HG02885 (cell line): ENCODE results near the gene ZNF654.
"Not testable (repeated sequence)": the region's sequence is repeated elsewhere in the genome, so short reads cannot be mapped to it uniquely, and the experiment has no call there.

ENCODE experiments used
- ATAC-seq: cut with Tn5 transposase; IDR thresholded peaks from one replicate; pipeline ENCODE4 v1.9.1; 2021; ENCODE audit warnings: mild to moderate bottlenecking; ENCODE audit not compliant: unreplicated experiment, poor library complexity

The ZNF654 gene

GRCh38 chr3:88059380-88060170 is 520 bp downstream of the ZNF654 start:
- no peak for ATAC-seq

GRCh38 chr3:88061746-88062145 is 2.7 kb downstream of the ZNF654 start:
- ATAC-seq, result no peak

- ATAC-seq, result no peak
Observed at GRCh38 chr3:88075072-88075471, 16.0 kb downstream of the ZNF654 start.

GRCh38 chr3:88075497-88075896 is 16.4 kb downstream of the ZNF654 start:
- ATAC-seq, result no peak

- ATAC-seq, result no peak
Observed at GRCh38 chr3:88076712-88077111, 17.7 kb downstream of the ZNF654 start.

- no peak for ATAC-seq
Observed at GRCh38 chr3:88078932-88079331, 19.9 kb downstream of the ZNF654 start.

- ATAC-seq, result no peak
Observed at GRCh38 chr3:88082854-88083253, 23.8 kb downstream of the ZNF654 start.

- no peak for ATAC-seq
Observed at GRCh38 chr3:88084097-88084501, 25.0 kb downstream of the ZNF654 start.

- ATAC-seq, result no peak
Observed at GRCh38 chr3:88090681-88091080, 31.6 kb downstream of the ZNF654 start.

- no peak for ATAC-seq
Observed at GRCh38 chr3:88092270-88092669, 33.2 kb downstream of the ZNF654 start.

- ATAC-seq, result no peak
Observed at GRCh38 chr3:88093266-88093665, 34.2 kb downstream of the ZNF654 start.

- ATAC-seq, result peak; percentile 90
Observed at GRCh38 chr3:88101142-88101541, 42.1 kb downstream of the ZNF654 start.

GRCh38 chr3:88105325-88105724 is 46.3 kb downstream of the ZNF654 start:
- ATAC-seq, result no peak

- ATAC-seq, result no peak
Observed at GRCh38 chr3:88112289-88112688, 53.2 kb downstream of the ZNF654 start.

- peak; percentile 95 for ATAC-seq
Observed at GRCh38 chr3:88113311-88114162, 54.5 kb downstream of the ZNF654 start.

- ATAC-seq, result no peak
Observed at GRCh38 chr3:88114878-88115549, 56.0 kb downstream of the ZNF654 start.

- no peak for ATAC-seq
Observed at GRCh38 chr3:88117683-88118082, 58.6 kb downstream of the ZNF654 start.

- ATAC-seq, result not testable (repeated sequence)
Observed at GRCh38 chr3:88118603-88119002, 59.5 kb downstream of the ZNF654 start.

GRCh38 chr3:88123526-88123925 is 64.5 kb downstream of the ZNF654 start:
- ATAC-seq, result no peak

GRCh38 chr3:88131695-88132094 is 72.6 kb downstream of the ZNF654 start:
- ATAC-seq, result no peak

GRCh38 chr3:88132894-88133293 is 73.8 kb downstream of the ZNF654 start:
- ATAC-seq, result no peak
